ENCODE measurements around the gene GAST. TPM values are rescaled to one million over a fixed set of nuclear protein-coding genes. Genes with fewer than 3 reads are reported as not detected.

The GAST gene
- total and polyA plus RNA-seq, 2 of the 13 experiments (the other 11 are each of a cell fraction or from before 2014, with no cell fraction given): 0.32 to 0.42 TPM

GRCh38 chr17:41692722-41693521 lies 19.2 kb upstream of the GAST start (continued):
- no peak for TF ChIP-seq ZNF430 (CRISPR knock-in tag; IDR thresholded peaks at IDR 0.05)
- no peak for TF ChIP-seq LBX2 (CRISPR knock-in tag; IDR thresholded peaks at IDR 0.05; ENCODE audit: borderline replicate concordance)
- TF ChIP-seq GZF1 (CRISPR knock-in tag; IDR thresholded peaks at IDR 0.05): no peak
- no peak for TF ChIP-seq SOX13 (IDR thresholded peaks at IDR 0.05)
- peak in 1 of 2 experiments; percentile 90; a peak in 2 of 4 replicates for TF ChIP-seq SOX13 (CRISPR knock-in tag; conservative IDR thresholded peaks at IDR 0.05 in 1 of 2, IDR thresholded peaks at IDR 0.05 in 1 of 2)
- peak; percentile 70 for TF ChIP-seq ZC3H4 (CRISPR knock-in tag; IDR thresholded peaks at IDR 0.05; ENCODE audit: borderline replicate concordance)
- no peak for TF ChIP-seq ZNF776 (CRISPR knock-in tag; IDR thresholded peaks at IDR 0.05)
- TF ChIP-seq ZNF101 (CRISPR knock-in tag; IDR thresholded peaks at IDR 0.05; ENCODE audit: borderline replicate concordance, low read depth): 0 out of 2 replicates have a peak, but pooled peaks have one; percentile 19
- no peak for TF ChIP-seq FOXA1 (IDR thresholded peaks at IDR 0.05)
- no peak for TF ChIP-seq FOXA1 (CRISPR knock-in tag; IDR thresholded peaks at IDR 0.05)
- TF ChIP-seq ZNF777 (CRISPR knock-in tag; IDR thresholded peaks at IDR 0.05): no peak
- no peak for TF ChIP-seq TBX2 (CRISPR knock-in tag; IDR thresholded peaks at IDR 0.05; ENCODE audit: borderline replicate concordance)
- TF ChIP-seq ZNF512B (CRISPR knock-in tag; IDR thresholded peaks at IDR 0.05; ENCODE audit: borderline replicate concordance): no peak
- no peak for TF ChIP-seq ZNF740 (CRISPR knock-in tag; IDR thresholded peaks at IDR 0.05)
- peak; percentile 26; the same call in 1 of the 2 replicates for TF ChIP-seq RAD21 (CRISPR knock-in tag; IDR thresholded peaks at IDR 0.05)
- no peak for TF ChIP-seq RERE (CRISPR knock-in tag; IDR thresholded peaks at IDR 0.05; ENCODE audit: low read depth)

All from HepG2 (cell line).